GM23248 (cell line): ENCODE results near the gene MAD2L2.

ENCODE experiments used
- EZH2 ChIP-seq: fragments of 200-600 bp; sonication (generic); IDR thresholded peaks from 2 replicates; pipeline ENCODE4 v1.6.1; 2018; ENCODE audit warnings: antibody characterized with exemption, mild to moderate bottlenecking; ENCODE audit not compliant: insufficient read depth, poor library complexity, severe bottlenecking
- EZH2phosphoT487 ChIP-seq: fragments of 200-600 bp; sonication (generic); IDR thresholded peaks from 2 replicates; pipeline ENCODE4 v1.6.1; 2018; ENCODE audit warnings: antibody characterized with exemption, moderate library complexity, mild to moderate bottlenecking, low read depth; ENCODE audit not compliant: insufficient read depth

DNA sequence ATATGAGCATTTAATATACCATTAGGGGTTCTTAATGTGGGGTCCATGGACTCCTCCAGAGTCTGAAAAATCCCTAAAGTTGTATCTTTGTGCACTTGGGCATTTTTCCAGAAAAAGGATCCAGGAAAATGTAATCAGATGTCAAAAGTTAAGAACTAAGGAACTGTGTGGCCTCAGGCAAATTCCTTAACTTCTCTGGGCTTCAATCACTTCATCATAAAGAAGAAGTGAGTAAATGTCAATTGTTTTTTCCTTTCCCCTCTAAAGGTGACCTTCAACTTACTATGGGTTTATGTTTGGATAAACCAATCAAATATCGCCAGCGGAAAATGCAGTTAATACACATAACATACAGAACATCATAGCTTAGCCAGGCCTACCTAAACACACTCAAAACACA, 2.5 kb downstream of the MAD2L2 start:
- TF ChIP-seq EZH2phosphoT487 (no peak), EZH2 (no peak)
